ENCODE results near the gene PLAA.
"Not testable (repeated sequence)": the region's sequence is repeated elsewhere in the genome, so short reads cannot be mapped to it uniquely, and the experiment has no call there.

PLAA gene

GRCh38 chr9:26875155-26875554 lies 71.9 kb downstream of the PLAA start:
- H3K27ac ChIP-seq (ENCODE audit: insufficient read depth in 1 of 2, low read depth in 1 of 2, low read length in 2 of 2, poor library complexity in 1 of 2, severe bottlenecking in 2 of 2); DNase-seq; H3K27me3 ChIP-seq (replicated peaks in 2 of 5; ENCODE audit: control insufficient read depth in 4 of 5, insufficient read depth in 5 of 5, low read length in 4 of 5); H3K9me3 ChIP-seq (ENCODE audit: control extremely low read depth in 1 of 5, control insufficient read depth in 4 of 5, insufficient read depth in 2 of 5, low read depth in 1 of 5, low read length in 4 of 5); H3K4me3 ChIP-seq (ENCODE audit: control insufficient read depth in 1 of 7, extremely low read depth in 1 of 7, insufficient read depth in 4 of 7, low read depth in 2 of 7, low read length in 6 of 7); POLR2A ChIA-PET; H3K4me1 ChIP-seq (ENCODE audit: control extremely low read depth in 1 of 4, control insufficient read depth in 4 of 4, insufficient read depth in 4 of 4, low read length in 3 of 4): not testable (repeated sequence)
- CTCF ChIA-PET: interaction anchor here (1.2 to 1.3 kb wide), 2 partner anchors 23 to 147 kb away, joined by 3 to 4 read pairs; no protein-coding TSS in a partner anchor
- 100% methylated on average over 1 of the region's 3 CpGs for whole genome bisulfite sequencing (ENCODE audit: insufficient coverage)
- H3K36me3 ChIP-seq (ENCODE audit: control insufficient read depth in 4 of 4, insufficient read depth in 4 of 4, low read length in 3 of 4): peaks cover 5 to 24% (median 10%) of the 10 kb centered on the region in 4 experiments

GRCh38 chr9:26870292-26870691 lies 76.8 kb downstream of the PLAA start:
- CTCF ChIA-PET: no interaction called here
- no peaks in the 10 kb centered on the region for H3K27me3 ChIP-seq (replicated peaks in 2 of 5; ENCODE audit: control insufficient read depth in 4 of 5, insufficient read depth in 5 of 5, low read length in 4 of 5)
- H3K4me1 ChIP-seq (ENCODE audit: control extremely low read depth in 1 of 4, control insufficient read depth in 4 of 4, insufficient read depth in 4 of 4, low read length in 3 of 4): no peaks in the 10 kb centered on the region
- DNase-seq: no peak
- H3K27ac ChIP-seq (ENCODE audit: insufficient read depth in 1 of 2, low read depth in 1 of 2, low read length in 2 of 2, poor library complexity in 1 of 2, severe bottlenecking in 2 of 2): no peak overlapping the region
- no peaks in the 10 kb centered on the region for H3K9me3 ChIP-seq (ENCODE audit: control extremely low read depth in 1 of 5, control insufficient read depth in 4 of 5, insufficient read depth in 2 of 5, low read depth in 1 of 5, low read length in 4 of 5)
- H3K36me3 ChIP-seq (ENCODE audit: control insufficient read depth in 4 of 4, insufficient read depth in 4 of 4, low read length in 3 of 4): peaks cover 0 to 9% (median 6%) of the 10 kb centered on the region in 4 experiments
- POLR2A ChIA-PET: no interaction called here
- no peak overlapping the region for H3K4me3 ChIP-seq (ENCODE audit: control insufficient read depth in 1 of 7, extremely low read depth in 1 of 7, insufficient read depth in 4 of 7, low read depth in 2 of 7, low read length in 6 of 7)
- WGBS (ENCODE audit: insufficient coverage): no CpG with 5 or more reads among the region's 8 CpGs

GRCh38 chr9:26863074-26863473 lies 84.0 kb downstream of the PLAA start:
- Histone ChIP-seq H3K27ac (ENCODE audit: insufficient read depth in 1 of 2, low read depth in 1 of 2, low read length in 2 of 2, poor library complexity in 1 of 2, severe bottlenecking in 2 of 2) (no peak overlapping the region), H3K4me1 (ENCODE audit: control extremely low read depth in 1 of 4, control insufficient read depth in 4 of 4, insufficient read depth in 4 of 4, low read length in 3 of 4) (no peaks in the 10 kb centered on the region), H3K9me3 (ENCODE audit: control extremely low read depth in 1 of 5, control insufficient read depth in 4 of 5, insufficient read depth in 2 of 5, low read depth in 1 of 5, low read length in 4 of 5) (no peaks in the 10 kb centered on the region), H3K4me3 (ENCODE audit: control insufficient read depth in 1 of 7, extremely low read depth in 1 of 7, insufficient read depth in 4 of 7, low read depth in 2 of 7, low read length in 6 of 7) (no peak overlapping the region), H3K36me3 (ENCODE audit: control insufficient read depth in 4 of 4, insufficient read depth in 4 of 4, low read length in 3 of 4) (peaks cover 0 to 21% (median 12%) of the 10 kb centered on the region in 4 experiments), H3K27me3 (replicated peaks in 2 of 5; ENCODE audit: control insufficient read depth in 4 of 5, insufficient read depth in 5 of 5, low read length in 4 of 5) (no peaks in the 10 kb centered on the region)
- ChIA-PET POLR2A (no interaction called here), CTCF (no interaction called here)
- DNase-seq: peak in 2 of 3 donors; percentile 15 to 19
- no CpG with 5 or more reads among the region's 1 CpG for WGBS (ENCODE audit: insufficient coverage)

- ChIA-PET CTCF (interaction anchor here (0.6 to 1.8 kb wide), 4 partner anchors 9 to 108 kb away, joined by 3 to 6 read pairs (median 4); no protein-coding TSS in a partner anchor), POLR2A (no interaction called here)
- no peaks in the 10 kb centered on the region for H3K27me3 ChIP-seq (replicated peaks in 2 of 5; ENCODE audit: control insufficient read depth in 4 of 5, insufficient read depth in 5 of 5, low read length in 4 of 5)
These were observed 90.5 kb downstream of the PLAA start for GRCh38 chr9:26856413-26857032.

More at GRCh38 chr9:26856413-26857032, 90.5 kb downstream of the PLAA start:
- WGBS (ENCODE audit: insufficient coverage): no CpG with 5 or more reads among the region's 1 CpG
- Histone ChIP-seq H3K4me1 (ENCODE audit: control extremely low read depth in 1 of 4, control insufficient read depth in 4 of 4, insufficient read depth in 4 of 4, low read length in 3 of 4) (no peaks in the 10 kb centered on the region), H3K4me3 (ENCODE audit: control insufficient read depth in 1 of 7, extremely low read depth in 1 of 7, insufficient read depth in 4 of 7, low read depth in 2 of 7, low read length in 6 of 7) (no peak overlapping the region), H3K9me3 (ENCODE audit: control extremely low read depth in 1 of 5, control insufficient read depth in 4 of 5, insufficient read depth in 2 of 5, low read depth in 1 of 5, low read length in 4 of 5) (peaks cover 0 to 3% (median 0%) of the 10 kb centered on the region in 5 experiments), H3K27ac (ENCODE audit: insufficient read depth in 1 of 2, low read depth in 1 of 2, low read length in 2 of 2, poor library complexity in 1 of 2, severe bottlenecking in 2 of 2) (no peak overlapping the region), H3K36me3 (ENCODE audit: control insufficient read depth in 4 of 4, insufficient read depth in 4 of 4, low read length in 3 of 4) (peaks cover 11 to 46% (median 29%) of the 10 kb centered on the region in 4 experiments)
- peak; percentile 50 to 83 (median 82) for DNase-seq

All from common myeloid progenitor, CD34-positive (primary cell).